GM23248 (cell line): ENCODE data around the gene SIM1.

ENCODE experiments used
- EZH2 ChIP-seq: fragments of 200-600 bp; sonication (generic); IDR thresholded peaks from 2 replicates; pipeline ENCODE4 v1.6.1; 2018; ENCODE audit warnings: antibody characterized with exemption, mild to moderate bottlenecking; ENCODE audit not compliant: insufficient read depth, poor library complexity, severe bottlenecking
- EZH2phosphoT487 ChIP-seq: fragments of 200-600 bp; sonication (generic); IDR thresholded peaks from 2 replicates; pipeline ENCODE4 v1.6.1; 2018; ENCODE audit warnings: antibody characterized with exemption, moderate library complexity, mild to moderate bottlenecking, low read depth; ENCODE audit not compliant: insufficient read depth

DNA sequence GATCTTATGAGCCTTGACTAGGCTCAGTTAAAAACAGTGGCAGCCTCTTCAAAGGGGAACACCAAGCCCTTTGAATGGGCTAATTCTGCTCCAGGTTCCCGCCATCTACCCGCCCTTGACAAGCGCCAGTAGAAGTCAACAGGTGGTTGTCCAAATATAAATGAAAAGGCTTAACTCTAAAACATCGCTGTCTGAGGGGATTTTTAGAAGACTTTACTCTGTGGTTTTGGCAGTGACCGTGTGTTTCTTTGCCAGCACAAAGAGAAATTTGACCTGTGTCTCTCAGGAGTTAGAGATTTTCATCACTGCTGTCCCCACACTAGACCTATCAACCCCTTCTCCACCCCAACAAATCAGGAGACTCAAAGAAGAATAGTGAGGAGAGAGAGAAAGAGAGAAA, 19.8 kb upstream of the SIM1 start:
- no peak for TF ChIP-seq EZH2
- TF ChIP-seq EZH2phosphoT487, result no peak
